BE2C (cell line): ENCODE data around the gene CACNA2D3.

Experiments used
- DNase-seq: peaks from one replicate; pipeline ENCODE4 v3.0.0-alpha.2; 2020
- H3K27me3 ChIP-seq: fragments of 250-450 bp; sonication (Bioruptor Pico); 2 replicates; pipeline ENCODE4 v1.5.1; 2020; ENCODE audit warnings: mild to moderate bottlenecking
- H3K36me3 ChIP-seq: fragments of 250-450 bp; sonication (Bioruptor Pico); 2 replicates; pipeline ENCODE4 v1.5.1; 2020; ENCODE audit warnings: mild to moderate bottlenecking
- H3K4me1 ChIP-seq: fragments of 250-450 bp; sonication (Bioruptor Pico); 2 replicates; pipeline ENCODE4 v1.5.1; 2020
- H3K4me3 ChIP-seq: 2 replicates; pipeline ENCODE4 v1.5.1; 2011; ENCODE audit warnings: low read depth, low read length
- H3K9me3 ChIP-seq: fragments of 250-450 bp; sonication (Bioruptor Pico); 2 replicates; pipeline ENCODE4 v1.5.1; 2020
- TF ChIP-seq, protein P1 (sequence below): IDR thresholded peaks from 2 replicates; pipeline ENCODE4 v1.5.1; 2012; ENCODE audit warnings: mild to moderate bottlenecking, low read depth, low read length

The CACNA2D3 gene

DNA sequence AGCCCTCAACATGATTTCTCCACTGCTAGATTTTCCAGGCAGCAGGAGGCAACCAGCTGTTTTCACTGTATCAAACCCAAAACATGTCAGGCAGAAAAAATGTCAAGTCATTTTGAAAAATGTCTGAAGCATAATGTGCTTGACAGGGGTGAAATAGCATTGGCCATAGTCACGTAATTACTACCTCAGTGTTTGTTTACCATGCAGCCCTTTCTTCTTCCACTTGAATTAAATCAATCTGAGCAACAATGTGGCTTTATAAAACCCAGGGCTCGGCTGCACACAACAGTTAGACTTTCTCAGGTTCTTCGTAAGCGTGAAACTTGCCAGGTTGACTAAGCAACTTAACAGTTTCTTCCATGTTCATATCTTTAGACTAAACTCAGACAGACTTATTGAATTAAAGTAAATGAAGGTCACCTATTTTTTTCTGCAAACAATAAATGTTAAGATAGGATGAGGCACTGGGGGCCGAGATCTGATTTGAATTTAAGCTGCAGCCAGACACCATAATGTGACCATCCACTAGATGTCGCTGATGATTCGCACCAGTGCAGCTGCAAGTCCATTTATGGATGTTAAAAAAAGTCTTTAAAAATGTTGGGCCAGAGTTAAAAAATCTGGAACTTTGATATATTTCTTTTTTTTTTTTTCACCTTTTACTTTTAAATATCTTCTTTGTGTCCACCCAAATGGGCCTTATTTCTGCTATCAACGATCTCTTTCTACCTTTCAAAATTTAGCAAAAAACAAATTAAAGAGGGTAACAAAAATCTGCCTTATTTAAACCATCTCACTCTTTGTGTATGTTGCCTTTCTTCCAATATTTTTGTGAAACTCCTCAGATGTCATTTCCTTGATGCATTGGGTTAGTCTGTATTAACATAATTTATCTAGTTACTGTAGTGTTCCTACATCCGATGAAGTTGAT is 305.9 kb downstream of the CACNA2D3 start:
- peak; percentile 58 for DNase-seq
- Histone ChIP-seq H3K36me3 (no peaks in the 10 kb centered on the region), H3K4me3 (no peak overlapping the region), H3K9me3 (no peaks in the 10 kb centered on the region), H3K27me3 (no peaks in the 10 kb centered on the region), H3K4me1 (no peaks in the 10 kb centered on the region; the same call in 1 of the 2 replicates)
- TF ChIP-seq, protein P1, sequence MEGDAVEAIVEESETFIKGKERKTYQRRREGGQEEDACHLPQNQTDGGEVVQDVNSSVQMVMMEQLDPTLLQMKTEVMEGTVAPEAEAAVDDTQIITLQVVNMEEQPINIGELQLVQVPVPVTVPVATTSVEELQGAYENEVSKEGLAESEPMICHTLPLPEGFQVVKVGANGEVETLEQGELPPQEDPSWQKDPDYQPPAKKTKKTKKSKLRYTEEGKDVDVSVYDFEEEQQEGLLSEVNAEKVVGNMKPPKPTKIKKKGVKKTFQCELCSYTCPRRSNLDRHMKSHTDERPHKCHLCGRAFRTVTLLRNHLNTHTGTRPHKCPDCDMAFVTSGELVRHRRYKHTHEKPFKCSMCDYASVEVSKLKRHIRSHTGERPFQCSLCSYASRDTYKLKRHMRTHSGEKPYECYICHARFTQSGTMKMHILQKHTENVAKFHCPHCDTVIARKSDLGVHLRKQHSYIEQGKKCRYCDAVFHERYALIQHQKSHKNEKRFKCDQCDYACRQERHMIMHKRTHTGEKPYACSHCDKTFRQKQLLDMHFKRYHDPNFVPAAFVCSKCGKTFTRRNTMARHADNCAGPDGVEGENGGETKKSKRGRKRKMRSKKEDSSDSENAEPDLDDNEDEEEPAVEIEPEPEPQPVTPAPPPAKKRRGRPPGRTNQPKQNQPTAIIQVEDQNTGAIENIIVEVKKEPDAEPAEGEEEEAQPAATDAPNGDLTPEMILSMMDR = peak; percentile 74

DNA sequence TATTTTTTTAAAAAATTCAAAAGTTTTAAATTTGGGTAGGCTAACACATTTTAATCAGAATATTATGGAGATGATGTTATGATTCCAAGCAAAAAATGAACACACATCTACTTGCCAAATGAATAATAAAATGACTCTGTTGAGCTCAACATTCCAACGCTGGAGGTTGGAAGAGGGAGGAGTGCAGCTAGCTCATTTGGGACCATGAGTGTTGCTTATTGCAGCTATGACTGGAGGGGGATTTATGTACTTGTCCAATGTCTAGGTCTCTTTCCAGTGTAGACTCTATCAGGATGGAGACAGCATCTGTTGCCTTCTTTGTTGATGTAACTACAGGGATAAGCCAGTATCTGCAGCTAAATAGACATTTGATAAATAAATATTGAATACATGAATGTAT is 310.6 kb downstream of the CACNA2D3 start:
- Histone ChIP-seq H3K36me3 (no peaks in the 10 kb centered on the region), H3K9me3 (no peaks in the 10 kb centered on the region), H3K4me1 (no peaks in the 10 kb centered on the region; the same call in 1 of the 2 replicates), H3K27me3 (no peaks in the 10 kb centered on the region), H3K4me3 (no peak overlapping the region)
- no peak for DNase-seq
- TF ChIP-seq, protein P1 = no peak

DNA sequence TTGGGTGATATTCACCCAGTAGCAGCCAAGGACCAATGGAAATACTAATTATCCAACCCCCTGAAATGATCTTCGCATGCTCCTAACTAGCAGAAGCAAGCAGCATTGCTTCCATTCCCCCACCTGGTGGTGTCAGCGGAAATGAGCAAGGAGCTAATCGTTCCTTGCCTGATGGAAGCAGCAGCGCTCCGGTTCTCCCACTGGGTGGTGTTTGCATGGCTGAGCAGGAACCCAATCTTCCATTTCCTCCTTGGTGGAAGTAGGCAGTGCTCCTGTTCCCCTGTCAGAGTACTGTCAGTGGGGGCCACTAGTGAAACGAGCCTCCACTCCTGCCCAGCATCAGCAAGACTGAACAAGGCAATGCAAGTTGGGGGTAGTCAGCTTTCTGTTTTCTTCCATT is 311.5 kb downstream of the CACNA2D3 start:
- Histone ChIP-seq H3K4me1 (no peaks in the 10 kb centered on the region), H3K27me3 (no peaks in the 10 kb centered on the region), H3K4me3 (no peak overlapping the region), H3K9me3 (no peaks in the 10 kb centered on the region), H3K36me3 (no peaks in the 10 kb centered on the region)
- TF ChIP-seq, protein P1 = peak; percentile 54
- peak; percentile 34 for DNase-seq

DNA sequence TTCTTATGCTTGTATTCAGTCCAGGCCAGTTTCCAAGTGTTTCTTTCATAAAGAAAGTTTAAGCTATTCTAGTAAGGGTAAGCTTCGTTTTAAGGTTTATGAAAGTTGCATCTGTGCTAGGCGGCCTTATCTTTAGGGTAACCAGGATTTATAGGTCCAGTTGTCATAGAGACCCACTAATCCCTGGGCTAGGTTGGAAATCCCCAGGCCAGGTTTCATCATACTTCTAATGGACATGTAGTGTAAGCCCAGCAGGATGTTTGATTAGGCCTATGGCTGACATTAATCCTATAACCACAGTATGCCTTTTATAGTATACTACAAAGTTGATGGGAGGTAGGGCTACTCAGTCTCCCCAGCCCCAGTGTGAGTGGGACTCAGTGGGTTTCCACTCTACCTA is 312.4 kb downstream of the CACNA2D3 start:
- Histone ChIP-seq H3K36me3 (no peaks in the 10 kb centered on the region), H3K9me3 (no peaks in the 10 kb centered on the region), H3K27me3 (no peaks in the 10 kb centered on the region), H3K4me3 (no peak overlapping the region), H3K4me1 (no peaks in the 10 kb centered on the region)
- TF ChIP-seq, protein P1 = no peak
- DNase-seq = no peak

DNA sequence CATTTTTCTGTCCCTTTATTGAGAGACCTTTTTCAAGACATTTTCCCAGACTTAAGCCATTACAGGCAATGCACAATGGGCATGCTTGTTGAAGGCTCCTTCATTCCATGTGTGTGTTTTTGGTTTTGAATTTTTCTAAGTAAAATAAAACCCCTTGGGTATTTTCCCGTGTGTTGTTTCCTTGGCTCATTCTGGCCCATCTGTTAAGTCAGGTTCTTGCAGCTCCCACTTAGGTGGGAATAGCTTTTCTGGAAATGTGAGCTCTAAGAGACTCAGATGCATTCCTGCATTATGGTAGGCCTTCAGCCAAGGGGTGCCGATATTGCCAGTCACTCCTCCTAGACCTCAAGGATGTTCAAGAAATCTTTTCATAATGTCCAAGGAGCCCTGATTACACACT is 314.9 kb downstream of the CACNA2D3 start:
- no peaks in the 10 kb centered on the region for H3K27me3 ChIP-seq
- no peak overlapping the region for H3K4me3 ChIP-seq
- H3K4me1 ChIP-seq = no peaks in the 10 kb centered on the region
- DNase-seq = no peak
- no peaks in the 10 kb centered on the region for H3K9me3 ChIP-seq
- H3K36me3 ChIP-seq = no peaks in the 10 kb centered on the region
- TF ChIP-seq, protein P1 = no peak

DNA sequence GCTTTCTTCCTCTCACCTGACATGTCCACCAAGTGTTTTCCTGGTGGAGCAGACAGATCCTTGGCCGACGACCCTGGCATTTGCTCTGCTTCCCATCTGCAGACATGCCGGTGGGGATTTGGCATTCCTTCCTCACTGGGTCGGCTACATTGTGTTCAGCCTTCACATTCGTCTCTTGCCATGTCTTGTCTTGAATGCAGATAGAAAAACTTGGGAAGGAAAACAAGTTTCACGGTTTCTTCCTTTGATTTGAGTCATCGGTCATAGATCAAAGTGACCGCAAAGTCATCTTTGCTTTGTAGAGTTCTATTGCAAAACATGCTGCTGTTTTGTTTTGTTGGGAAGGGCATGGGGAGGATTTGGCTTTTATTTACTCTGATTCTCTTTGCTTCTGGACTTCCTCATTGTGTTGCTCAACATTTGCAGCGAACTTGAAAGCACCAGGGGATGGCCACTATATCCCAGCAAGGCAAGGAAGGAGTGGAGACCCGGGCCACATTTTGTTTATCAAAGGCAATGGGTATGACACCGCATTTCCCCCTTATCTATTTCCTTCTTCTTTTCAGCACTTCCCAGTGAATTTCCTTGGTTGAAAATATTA is 321.3 kb downstream of the CACNA2D3 start:
- Histone ChIP-seq H3K9me3 (no peaks in the 10 kb centered on the region), H3K4me1 (no peaks in the 10 kb centered on the region), H3K4me3 (no peak overlapping the region), H3K36me3 (no peaks in the 10 kb centered on the region), H3K27me3 (no peaks in the 10 kb centered on the region)
- TF ChIP-seq, protein P1 = no peak
- DNase-seq = no peak
